HT-29 (cell line): ENCODE measurements around the gene KEAP1. TPM values are rescaled to one million over a fixed set of nuclear protein-coding genes. Genes with fewer than 3 reads are reported as not detected.
"Not testable (repeated sequence)": the region's sequence is repeated elsewhere in the genome, so short reads cannot be mapped to it uniquely, and the experiment has no call there.

Experiments used
- DNase-seq: peaks from one replicate; pipeline ENCODE4 v3.0.0-alpha.2; 2015; ENCODE audit warnings: low spot score
- total RNA-seq: library from RNA; depleted of rRNA; stranded (reverse); fragments of >200 nt; shearing (Covaris generic); gene quantifications from 2 replicates; pipeline ENCODE4 v1.2.3, GENCODE V29; 2014; rRNA removed

The KEAP1 gene
- total RNA-seq = 99.5 and 114 TPM in 2 replicates

GRCh38 chr19:10503002-10503789 lies at the start of gene KEAP1:
Gene KEAP1 (minus strand): TSS chr19:10503356. CDS start chr19:10500033, 3,323 bp downstream.
- peak; percentile 31 for DNase-seq

DNA sequence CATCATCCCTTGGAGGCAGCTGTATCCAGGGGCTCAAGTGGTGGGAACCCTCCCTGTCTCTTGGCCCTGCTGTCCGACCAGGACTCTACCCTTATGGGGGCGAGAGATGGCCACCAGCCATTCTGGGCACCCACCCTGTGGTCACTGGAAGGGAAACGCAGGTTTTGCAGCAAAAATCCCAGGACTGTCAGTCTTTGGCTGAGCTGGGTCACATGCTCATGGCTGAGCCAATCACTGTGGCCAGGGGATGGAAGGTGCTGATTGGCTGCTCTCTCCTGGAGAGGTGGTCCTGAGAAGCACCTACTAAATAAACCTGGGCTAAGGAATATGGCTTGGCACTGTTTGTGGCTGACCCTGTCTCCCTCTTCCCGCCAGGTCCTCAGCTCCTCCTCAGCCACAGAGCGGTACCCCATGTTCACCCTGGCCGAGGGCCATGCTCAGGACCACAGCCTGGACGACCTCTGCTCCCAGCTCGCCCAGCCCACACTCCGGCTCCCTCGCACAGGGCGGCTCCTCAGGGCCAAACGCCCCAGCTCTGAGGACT lies 49.4 kb upstream of the KEAP1 start:
- peak; percentile 13 for DNase-seq

- peak; percentile 59 for DNase-seq
Measured at GRCh38 chr19:10551698-10552301, 48.6 kb upstream of the KEAP1 start.

DNA sequence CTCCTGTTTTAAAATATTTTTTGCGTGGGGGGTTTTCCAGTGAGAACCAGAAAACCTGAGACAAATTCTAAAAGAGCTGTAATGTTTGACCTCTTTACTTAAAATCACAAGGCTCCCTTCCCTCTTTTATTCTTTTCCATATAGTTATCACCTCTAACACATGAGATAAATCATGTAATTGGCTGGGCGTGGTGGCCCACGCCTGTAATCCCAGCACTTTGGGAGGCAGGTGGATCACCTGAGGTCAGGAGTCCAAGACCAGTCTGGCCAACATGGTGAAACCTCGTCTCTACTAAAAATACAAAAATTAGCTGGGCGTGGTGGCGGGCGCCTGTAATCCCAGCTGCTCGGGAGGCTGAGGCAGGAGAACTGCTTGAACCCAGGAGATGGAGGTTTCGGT lies 47.9 kb upstream of the KEAP1 start:
- not testable (repeated sequence) for DNase-seq

DNA sequence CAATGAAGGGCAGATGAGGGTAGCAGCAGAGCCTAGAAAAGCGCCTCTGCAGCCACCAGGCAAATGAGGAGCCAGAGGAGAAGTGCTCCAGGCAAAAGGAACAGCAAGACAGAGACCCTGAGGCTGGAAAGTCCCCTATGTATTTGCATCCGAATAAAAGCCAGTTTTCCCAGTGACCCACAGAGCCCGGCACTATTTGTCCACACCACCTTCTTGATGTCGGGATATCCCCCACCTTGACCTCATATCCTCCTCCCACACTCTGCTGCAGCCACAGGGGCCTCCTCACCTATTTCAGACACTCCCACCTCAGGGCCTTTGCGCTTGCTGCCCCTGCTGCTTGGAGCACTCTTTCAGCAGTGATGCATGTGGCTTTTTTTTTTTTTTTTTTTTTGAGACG lies 47.2 kb upstream of the KEAP1 start:
- DNase-seq = no peak

DNA sequence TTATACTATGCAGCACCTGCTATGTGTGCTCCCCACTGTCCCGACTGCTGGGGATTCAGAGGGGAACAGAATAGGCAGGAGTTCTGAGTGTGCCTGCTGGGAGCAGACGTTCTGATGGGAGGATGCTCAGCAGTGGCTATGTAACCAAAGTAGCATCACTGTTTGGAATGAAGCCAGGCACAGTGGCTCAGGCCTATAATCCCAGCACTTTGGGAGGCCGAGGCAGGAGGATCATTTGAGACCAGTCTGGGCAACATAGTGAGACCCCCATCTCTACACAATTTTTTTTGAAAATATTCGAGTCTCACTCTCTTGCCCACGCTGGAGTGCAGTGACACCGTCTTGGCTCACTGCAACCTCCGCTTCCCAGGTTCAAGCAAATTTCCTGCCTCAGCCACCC lies 46.6 kb upstream of the KEAP1 start:
- DNase-seq = no peak

- DNase-seq = no peak
Measured at GRCh38 chr19:10548746-10549276, 45.7 kb upstream of the KEAP1 start.

DNA sequence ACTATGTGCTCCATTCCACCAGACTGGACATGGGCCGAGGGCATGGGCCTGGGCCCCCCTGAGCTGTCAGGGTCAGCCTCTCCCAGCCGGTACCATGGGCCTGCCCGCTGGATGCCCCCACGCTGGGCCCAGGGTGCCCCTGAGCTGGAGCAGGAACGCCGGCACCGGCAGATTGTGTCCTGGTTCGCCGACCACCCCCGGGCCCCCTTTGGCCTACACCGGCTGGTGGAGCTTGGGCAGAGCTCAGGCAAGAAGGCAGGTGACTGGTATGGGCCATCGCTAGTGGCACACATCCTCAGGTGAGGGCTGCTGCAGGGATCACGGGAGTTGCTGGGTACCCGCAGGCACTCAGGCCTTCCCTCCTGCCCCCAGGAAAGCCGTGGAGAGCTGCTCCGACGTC lies 43.7 kb upstream of the KEAP1 start:
- no peak for DNase-seq

GRCh38 chr19:10544753-10545251 lies 41.6 kb upstream of the KEAP1 start:
- no peak for DNase-seq

GRCh38 chr19:10544242-10544752 lies 41.1 kb upstream of the KEAP1 start:
- DNase-seq = no peak

DNA sequence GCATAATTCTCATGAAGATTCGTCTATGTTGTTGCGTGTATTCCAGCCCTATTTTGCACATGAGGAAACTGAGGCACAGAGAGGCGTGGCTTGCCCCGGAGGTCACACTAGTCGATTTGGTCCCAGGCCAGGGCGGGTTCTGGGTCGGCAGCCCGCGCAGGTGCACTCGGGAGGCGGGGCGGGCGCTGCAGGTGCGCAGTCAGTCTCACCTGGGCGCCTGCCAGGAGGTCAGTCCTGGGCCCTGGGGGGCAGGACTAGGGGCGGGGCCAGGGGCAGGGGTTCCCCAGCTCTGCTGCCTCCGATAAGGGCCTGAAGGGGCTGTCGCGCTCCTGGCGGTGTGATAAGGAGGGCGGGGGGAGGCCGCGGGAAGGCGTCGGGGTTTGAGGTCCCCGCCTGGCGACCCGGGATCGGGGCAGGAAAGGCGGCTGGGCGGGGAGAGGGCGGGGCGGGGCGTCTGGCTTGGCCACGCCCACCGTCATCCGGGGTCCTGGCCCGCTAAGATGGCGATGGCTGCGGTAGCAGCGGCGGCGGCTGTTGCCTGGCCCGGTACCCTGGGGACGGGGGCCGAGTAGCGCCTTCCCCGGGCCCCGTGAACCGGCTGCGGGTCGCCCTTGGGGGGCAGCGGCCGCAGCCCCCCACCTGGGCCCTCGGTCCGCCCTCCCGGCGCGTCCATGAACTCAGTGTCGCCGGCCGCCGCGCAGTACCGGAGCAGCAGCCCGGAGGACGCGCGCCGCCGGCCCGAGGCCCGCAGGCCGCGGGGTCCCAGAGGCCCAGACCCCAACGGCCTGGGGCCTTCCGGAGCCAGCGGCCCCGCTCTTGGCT lies 40.5 kb upstream of the KEAP1 start, which contains the start of gene ATG4D:
ATG4D (plus strand) TSS at position 485 of the 822 bp plus-strand sequence; CDS start at position 672, 187 bp downstream.
- peak; percentile 81 for DNase-seq

DNA sequence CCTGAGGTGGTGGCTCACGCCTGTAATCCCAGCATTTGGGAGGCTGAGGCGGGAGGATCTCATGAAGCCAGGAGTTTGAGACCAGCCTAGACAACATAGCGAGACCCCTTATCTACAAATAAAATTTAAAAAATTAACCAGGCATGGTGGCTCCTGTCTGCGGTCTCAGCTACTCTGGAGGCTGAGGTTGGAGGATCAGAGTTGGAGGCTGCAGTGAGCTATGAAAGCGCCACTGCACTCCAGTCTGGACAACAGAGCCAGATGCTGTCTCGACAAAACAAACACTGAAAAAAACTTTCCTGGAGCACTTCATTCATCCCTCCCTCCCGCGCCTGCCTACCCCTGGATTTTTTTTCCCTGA lies 39.9 kb upstream of the KEAP1 start:
- DNase-seq = no peak

GRCh38 chr19:10539016-10539415 lies 35.9 kb upstream of the KEAP1 start:
- not testable (repeated sequence) for DNase-seq

DNA sequence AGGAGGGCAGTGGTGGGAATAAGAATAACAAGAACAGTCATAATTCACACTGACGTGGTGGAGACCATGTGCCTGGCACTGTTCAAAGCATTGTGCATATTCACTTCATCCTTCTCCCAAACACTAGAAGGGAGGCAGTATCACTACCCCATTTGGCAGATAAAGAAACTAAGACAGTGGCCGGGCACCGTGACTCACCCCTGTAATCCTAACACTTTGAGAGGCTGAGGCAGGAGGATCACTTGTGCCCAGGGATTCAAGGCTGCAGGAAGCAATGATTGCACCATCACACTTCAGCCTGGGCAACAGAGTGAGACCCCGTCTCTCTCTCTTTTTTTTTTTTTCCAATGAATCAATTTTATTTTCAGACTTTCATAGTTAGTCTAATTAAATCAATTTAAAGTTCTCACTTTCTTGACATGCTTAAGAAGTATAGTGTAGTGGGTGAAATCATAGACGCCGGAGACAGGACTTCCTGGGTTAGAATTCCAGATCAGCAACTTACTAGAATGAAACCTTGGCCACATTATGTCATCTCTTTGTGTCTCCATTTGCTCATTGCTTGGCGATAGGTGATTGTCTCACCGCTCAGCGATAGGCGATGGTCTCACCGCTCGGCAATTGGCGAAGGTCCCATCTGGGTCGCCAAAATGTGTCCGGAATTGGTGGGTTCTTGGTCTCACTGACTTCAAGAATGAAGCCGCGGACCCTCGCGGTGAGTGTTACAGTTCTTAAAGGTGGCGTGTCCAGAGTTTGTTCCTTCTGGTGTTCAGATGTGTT lies 35.2 kb upstream of the KEAP1 start:
- no peak for DNase-seq

DNA sequence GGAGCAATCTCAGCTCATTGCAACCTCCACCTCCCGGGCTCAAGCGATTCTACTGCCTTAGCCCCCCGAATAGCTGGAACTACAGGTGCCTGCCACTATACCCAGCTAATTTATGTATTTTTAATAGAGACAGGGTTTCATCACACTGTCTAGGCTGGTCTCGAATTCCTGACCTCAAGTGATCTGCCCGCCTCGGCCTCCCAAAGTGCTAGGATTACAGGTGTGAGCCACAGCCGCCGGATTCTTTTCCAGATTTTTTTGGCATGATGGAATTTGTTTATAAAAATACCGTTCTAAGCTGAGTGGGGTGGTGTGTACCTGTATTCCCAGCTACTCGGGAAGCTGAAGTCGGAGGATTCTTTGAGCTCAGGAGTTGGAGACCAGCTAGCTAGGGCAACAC lies 34.5 kb upstream of the KEAP1 start:
- no peak for DNase-seq

DNA sequence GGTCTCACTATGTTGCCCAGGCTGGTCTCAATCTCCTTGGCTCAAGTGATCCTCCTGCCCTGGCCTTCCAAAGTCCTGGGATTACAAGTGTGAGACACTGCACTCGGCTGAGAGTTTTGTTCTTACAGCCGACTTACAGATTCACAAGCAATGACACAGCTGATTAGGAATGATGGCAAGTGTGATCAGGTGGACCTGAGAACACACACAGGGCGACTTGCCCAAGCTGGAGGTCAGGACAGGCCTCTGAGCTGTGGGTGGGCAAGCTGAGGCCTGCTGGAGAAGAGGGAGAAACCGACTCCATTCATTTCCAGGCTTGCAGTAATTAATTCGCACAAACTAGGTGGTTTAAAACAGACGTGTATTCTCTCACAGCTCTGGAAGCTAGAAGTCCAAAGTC lies 32.5 kb upstream of the KEAP1 start:
- DNase-seq = no peak

DNA sequence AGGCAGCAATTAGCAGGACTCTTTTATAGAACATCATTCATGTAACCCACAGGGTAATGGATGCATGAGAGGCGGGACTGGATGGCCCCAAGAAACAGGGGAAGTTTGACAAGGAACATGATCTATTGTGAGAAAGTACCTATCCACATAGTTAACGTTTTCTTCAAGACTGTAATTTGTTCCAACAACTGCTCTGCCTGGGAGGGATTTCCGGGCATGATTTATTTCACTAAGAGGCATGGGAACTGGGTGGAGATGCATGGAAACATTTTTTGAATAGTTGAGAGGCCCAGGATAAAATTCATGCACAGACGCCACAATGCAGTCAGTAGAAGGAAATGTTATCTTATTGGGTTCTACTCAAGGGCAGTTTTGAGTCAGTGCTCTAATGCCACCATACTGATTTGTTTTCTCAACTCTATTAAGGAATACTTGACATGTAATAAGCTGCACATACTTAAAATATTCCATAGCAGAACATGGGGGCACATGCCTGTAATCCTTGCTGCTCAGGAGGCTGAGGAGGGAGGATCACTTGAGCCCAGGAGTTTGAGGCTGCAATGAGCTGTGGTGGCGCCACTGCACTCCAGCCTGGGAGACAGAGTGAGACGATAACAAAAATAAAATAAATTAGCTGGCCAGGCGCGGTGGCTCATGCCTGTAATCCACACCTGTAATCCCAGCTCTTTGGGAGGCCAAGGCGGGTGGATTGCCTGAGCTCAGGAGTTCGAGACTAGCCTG lies 30.7 kb upstream of the KEAP1 start:
- no peak for DNase-seq

DNA sequence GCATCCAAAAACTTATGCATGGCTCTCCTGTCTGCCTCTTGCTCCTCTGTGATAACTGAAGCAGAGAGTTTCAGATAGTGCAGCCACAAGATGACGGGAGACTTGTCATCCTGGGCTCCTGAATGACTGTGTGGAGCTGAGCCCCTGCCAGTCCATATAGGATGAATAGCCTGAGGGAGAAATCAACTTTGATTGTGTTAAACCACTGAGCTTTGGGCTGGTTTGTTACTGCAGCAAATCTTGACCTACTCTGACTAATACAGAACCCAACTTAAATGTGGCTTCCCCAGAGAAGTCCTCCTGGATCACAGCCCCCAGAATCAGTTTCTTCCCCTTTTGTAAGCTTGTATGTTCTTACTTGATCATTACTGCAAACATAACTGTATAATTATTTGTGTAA lies 29.3 kb upstream of the KEAP1 start:
- DNase-seq = no peak

DNA sequence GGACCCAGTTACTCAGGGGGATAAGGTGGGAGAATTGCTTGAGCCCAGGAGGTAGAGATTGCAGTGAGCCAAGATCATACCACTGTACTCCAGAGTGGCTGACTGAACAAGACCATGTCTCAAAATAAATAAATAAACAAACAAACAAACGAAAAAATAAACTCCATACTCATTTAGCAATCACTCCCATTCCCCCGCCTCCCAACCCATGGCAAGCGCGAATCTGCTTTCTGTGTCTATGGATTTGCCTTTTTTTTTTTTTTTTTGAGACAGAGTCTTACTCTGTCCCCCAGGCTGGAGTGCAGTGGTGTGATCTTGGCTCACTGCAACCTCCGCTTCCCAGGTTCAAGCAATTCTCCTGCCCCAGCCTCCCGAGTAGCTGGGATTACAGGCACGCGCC lies 23.7 kb upstream of the KEAP1 start:
- DNase-seq = not testable (repeated sequence)

DNA sequence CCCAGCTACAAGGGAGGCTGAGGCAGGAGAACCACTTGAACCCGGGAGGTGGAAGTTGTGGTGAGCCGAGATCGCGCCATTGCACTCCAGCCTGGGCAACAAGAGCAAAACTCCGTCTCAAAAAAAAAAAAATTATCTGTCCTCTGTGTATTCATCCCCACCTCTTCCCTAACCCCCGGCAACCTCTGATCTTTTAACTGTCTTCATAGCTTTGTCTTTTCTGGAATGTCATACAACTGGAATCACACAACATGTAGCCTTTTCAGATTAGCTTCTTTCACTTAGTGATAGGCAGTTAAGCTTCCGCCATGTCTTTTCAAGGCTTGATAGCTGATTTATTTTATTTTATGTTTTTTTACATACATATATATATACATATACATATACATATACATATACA lies 22.5 kb upstream of the KEAP1 start:
- no peak for DNase-seq
